CD14-positive monocyte (primary cell): ENCODE results near the gene LAMA1. TPM values are rescaled to one million over a fixed set of nuclear protein-coding genes. Genes with fewer than 3 reads are reported as not detected.

Source experiments
- DNase-seq, 3 donors: peaks; one replicate each; pipeline ENCODE4 v3.0.0-alpha.2; 2011 to 2022
- H2AFZ ChIP-seq: 2 replicates; pipeline ENCODE4 v1.6.0; 2012; ENCODE audit warnings: mild to moderate bottlenecking, low read depth, low read length, inconsistent platforms; ENCODE audit not compliant: insufficient read depth, poor library complexity, severe bottlenecking
- H3K27ac ChIP-seq, 2 donors: 1 replicate in 1 of 2; 2 replicates in 1 of 2; pipeline ENCODE4 v1.5.1; 2012 to 2013; ENCODE audit warnings: low read length in 2 of 2, control low read depth in 1 of 2, inconsistent platforms in 1 of 2, low read depth in 1 of 2, mild to moderate bottlenecking in 1 of 2
- H3K27me3 ChIP-seq, 2 donors: one replicate each; pipeline versions ENCODE4 v1.6.0 to v1.6.1; 2011 to 2013; ENCODE audit warnings: low read length in 2 of 2; ENCODE audit not compliant: control insufficient read depth in 2 of 2, insufficient read depth in 2 of 2
- H3K36me3 ChIP-seq, 2 donors: replicated peaks in 1 of 2; 1 replicate in 1 of 2; 2 replicates in 1 of 2; pipeline versions ENCODE4 v1.5.1 to v1.6.1; 2012 to 2013; ENCODE audit warnings: low read length in 2 of 2, control low read depth in 1 of 2, inconsistent platforms in 1 of 2, mild to moderate bottlenecking in 1 of 2; ENCODE audit not compliant: insufficient read depth in 2 of 2, control insufficient read depth in 1 of 2
- H3K4me1 ChIP-seq, 2 donors: 1 replicate in 1 of 2; 2 replicates in 1 of 2; pipeline versions ENCODE4 v1.5.1 to v1.6.1; 2012 to 2013; ENCODE audit warnings: low read length in 2 of 2, control low read depth in 1 of 2, inconsistent platforms in 1 of 2, mild to moderate bottlenecking in 1 of 2, moderate library complexity in 1 of 2; ENCODE audit not compliant: insufficient read depth in 2 of 2, control insufficient read depth in 1 of 2
- H3K4me2 ChIP-seq: replicated peaks from 2 replicates; pipeline ENCODE3; 2012; ENCODE audit warnings: low read length, moderate library complexity, mild to moderate bottlenecking; ENCODE audit not compliant: poor library complexity, severe bottlenecking; ENCODE audit errors: extremely low read depth
- H3K4me3 ChIP-seq, 3 experiments: fragments of 200-600 bp in 1 of 3; sonication (generic) in 1 of 3; replicated peaks in 1 of 3; 1 replicate in 2 of 3; 2 replicates in 1 of 3; pipeline ENCODE4 v1.5.1; 2011 to 2013; ENCODE audit warnings: low read length in 3 of 3, mild to moderate bottlenecking in 3 of 3, control low read depth in 2 of 3, low read depth in 2 of 3, inconsistent platforms in 1 of 3, moderate library complexity in 1 of 3
- H3K79me2 ChIP-seq: 2 replicates; pipeline ENCODE4 v1.6.0; 2012; ENCODE audit warnings: mild to moderate bottlenecking, control low read depth, inconsistent platforms, low read length, moderate library complexity; ENCODE audit not compliant: insufficient read depth
- H3K9ac ChIP-seq: 2 replicates; pipeline ENCODE4 v1.6.0; 2017; ENCODE audit warnings: low read length, mild to moderate bottlenecking; ENCODE audit not compliant: insufficient read depth, poor library complexity, severe bottlenecking
- H3K9me3 ChIP-seq, 2 donors: replicated peaks in 1 of 2; 1 replicate in 1 of 2; 2 replicates in 1 of 2; pipeline versions ENCODE4 v1.5.1 to v1.6.1; 2012 to 2013; ENCODE audit warnings: low read length in 2 of 2, control low read depth in 1 of 2; ENCODE audit not compliant: control insufficient read depth in 1 of 2, insufficient read depth in 1 of 2
- H4K20me1 ChIP-seq: 2 replicates; pipeline ENCODE4 v1.6.0; 2012; ENCODE audit warnings: mild to moderate bottlenecking, low read length, control low read depth, moderate library complexity; ENCODE audit not compliant: insufficient read depth
- H3K27ac Mint-ChIP-seq, 7 donors: one replicate each; pipeline ENCODE4 v1.8.0; 2020; ENCODE audit warnings: mild to moderate bottlenecking in 7 of 7, mixed read lengths in 7 of 7, moderate library complexity in 6 of 7, inconsistent platforms in 2 of 7
- H3K27me3 Mint-ChIP-seq, 3 donors: one replicate each; pipeline ENCODE4 v1.8.0; 2021 to 2022; ENCODE audit warnings: low read depth in 3 of 3, mild to moderate bottlenecking in 3 of 3, mixed read lengths in 3 of 3, moderate library complexity in 3 of 3, inconsistent platforms in 1 of 3
- H3K36me3 Mint-ChIP-seq, 2 donors: one replicate each; pipeline ENCODE4 v1.8.0; 2020; ENCODE audit warnings: mixed read lengths in 2 of 2, inconsistent platforms in 1 of 2, mild to moderate bottlenecking in 1 of 2
- H3K4me1 Mint-ChIP-seq: one replicate; pipeline ENCODE4 v1.8.0; 2020; ENCODE audit warnings: mild to moderate bottlenecking, mixed read lengths
- H3K4me3 Mint-ChIP-seq, 2 donors: one replicate each; pipeline ENCODE4 v1.8.0; 2020; ENCODE audit warnings: mild to moderate bottlenecking in 2 of 2, mixed read lengths in 2 of 2, moderate library complexity in 1 of 2
- H3K9me3 Mint-ChIP-seq, 7 donors: one replicate each; pipeline ENCODE4 v1.8.0; 2020 to 2022; ENCODE audit warnings: mixed read lengths in 7 of 7, mild to moderate bottlenecking in 6 of 7, moderate library complexity in 6 of 7, inconsistent platforms in 2 of 7
- whole genome bisulfite sequencing: methylation state at CpG from one replicate; pipeline ENCODE4 v1.1.5; 2013; ENCODE audit warnings: missing lambda C conversion rate; ENCODE audit not compliant: insufficient coverage; 5-methylcytosine and 5-hydroxymethylcytosine counted together
- intact Hi-C, 2 donors: fragments of 100-400 bp; cut with micrococcal nuclease; formaldehyde crosslinking; loops; one replicate each; pipeline versions ENCODE4 v1.15.0 to v1.15.1; 2023
- polyA plus RNA-seq, 3 donors: library from polyadenylated mRNA; depleted of rRNA in 1 of 3; unstranded in 2 of 3; stranded (reverse) in 1 of 3; fragments of 300-500 nt in 2 of 3; fragments of >200 nt in 1 of 3; fragmentation: Illumina TruSeq in 2 of 3; gene quantifications; 1 replicate in 2 of 3; 2 replicates in 1 of 3; pipeline ENCODE4 v1.2.3, GENCODE V29; 2012 to 2021
- TF ChIP-seq, protein P1 (sequence below): fragments of 200-600 bp; IDR thresholded peaks from one replicate; pipeline ENCODE4 v1.8.0; 2022; ENCODE audit warnings: antibody characterized with exemption, mild to moderate bottlenecking

The LAMA1 gene
- polyA plus RNA-seq, 3 donors: not detected

DNA sequence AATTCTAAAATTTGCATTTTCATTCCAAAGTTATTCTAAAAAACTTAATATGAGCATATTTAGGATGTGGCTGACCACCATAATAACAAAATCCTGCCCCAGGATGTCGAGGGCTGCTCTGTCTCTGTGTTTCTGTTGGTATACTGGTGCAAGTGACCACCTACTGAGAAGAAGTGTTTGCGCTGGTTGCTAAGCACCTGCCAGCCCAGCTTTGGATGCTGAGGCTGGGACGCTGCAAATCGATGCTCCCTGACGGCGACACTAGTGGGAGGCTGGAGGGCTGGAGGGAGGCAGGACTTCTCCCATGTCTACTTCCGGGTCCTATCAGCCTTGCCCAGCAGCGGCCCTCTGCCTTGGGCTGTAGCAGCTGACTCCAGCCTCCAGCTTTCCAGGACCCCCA lies 45.0 kb downstream of the LAMA1 start:
- WGBS: 85% methylated on average over 6 of the region's 8 CpGs

DNA sequence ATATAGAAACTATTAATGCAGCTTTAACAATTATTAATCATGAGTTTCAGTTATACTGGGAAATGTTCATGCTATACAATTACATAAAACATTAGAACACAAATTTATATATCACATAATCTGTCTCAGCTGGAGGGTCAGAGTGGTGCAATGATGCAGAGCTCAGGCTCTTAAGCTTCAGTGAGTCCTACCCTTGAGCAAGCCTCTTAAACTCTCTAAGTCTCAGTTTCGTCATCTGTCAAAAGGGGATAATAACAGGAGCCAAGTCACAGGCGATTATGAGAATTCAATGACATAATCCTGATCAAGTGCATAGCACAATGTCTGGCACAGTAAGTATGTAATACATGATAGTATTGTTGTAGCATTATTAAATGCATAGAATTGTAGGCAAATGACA lies 46.0 kb downstream of the LAMA1 start:
- Histone ChIP-seq H3K9me3 (no peaks in the 10 kb centered on the region), H3K79me2 (no peaks in the 10 kb centered on the region), H3K9ac (no peak overlapping the region), H4K20me1 (no peaks in the 10 kb centered on the region), H3K4me1 (no peaks in the 10 kb centered on the region), H2AFZ (no peak overlapping the region), H3K27me3 (no peaks in the 10 kb centered on the region), H3K4me2 (no peak overlapping the region), H3K4me3 (no peak overlapping the region), H3K36me3 (no peaks in the 10 kb centered on the region), H3K27ac (no peak overlapping the region)
- TF ChIP-seq, protein P1, sequence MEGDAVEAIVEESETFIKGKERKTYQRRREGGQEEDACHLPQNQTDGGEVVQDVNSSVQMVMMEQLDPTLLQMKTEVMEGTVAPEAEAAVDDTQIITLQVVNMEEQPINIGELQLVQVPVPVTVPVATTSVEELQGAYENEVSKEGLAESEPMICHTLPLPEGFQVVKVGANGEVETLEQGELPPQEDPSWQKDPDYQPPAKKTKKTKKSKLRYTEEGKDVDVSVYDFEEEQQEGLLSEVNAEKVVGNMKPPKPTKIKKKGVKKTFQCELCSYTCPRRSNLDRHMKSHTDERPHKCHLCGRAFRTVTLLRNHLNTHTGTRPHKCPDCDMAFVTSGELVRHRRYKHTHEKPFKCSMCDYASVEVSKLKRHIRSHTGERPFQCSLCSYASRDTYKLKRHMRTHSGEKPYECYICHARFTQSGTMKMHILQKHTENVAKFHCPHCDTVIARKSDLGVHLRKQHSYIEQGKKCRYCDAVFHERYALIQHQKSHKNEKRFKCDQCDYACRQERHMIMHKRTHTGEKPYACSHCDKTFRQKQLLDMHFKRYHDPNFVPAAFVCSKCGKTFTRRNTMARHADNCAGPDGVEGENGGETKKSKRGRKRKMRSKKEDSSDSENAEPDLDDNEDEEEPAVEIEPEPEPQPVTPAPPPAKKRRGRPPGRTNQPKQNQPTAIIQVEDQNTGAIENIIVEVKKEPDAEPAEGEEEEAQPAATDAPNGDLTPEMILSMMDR: no peak
- Mint-ChIP-seq H3K4me3 (no peak overlapping the region), H3K9me3 (peaks cover 0 to 1% (median 0%) of the 10 kb centered on the region in 7 donors), H3K27me3 (peaks cover 3 to 8% (median 5%) of the 10 kb centered on the region in 3 donors), H3K4me1 (no peaks in the 10 kb centered on the region), H3K27ac (no peak overlapping the region), H3K36me3 (no peaks in the 10 kb centered on the region)
- intact Hi-C loops: no loop called here
- DNase-seq: no peak
- 100% methylated on average over 1 of the region's 2 CpGs for WGBS

More for the DNA sequence above, 45.0 kb downstream of the LAMA1 start:
- Histone ChIP-seq H3K9me3 (no peaks in the 10 kb centered on the region), H3K36me3 (no peaks in the 10 kb centered on the region), H4K20me1 (no peaks in the 10 kb centered on the region), H3K27me3 (no peaks in the 10 kb centered on the region), H3K4me3 (no peak overlapping the region), H3K79me2 (no peaks in the 10 kb centered on the region), H3K4me2 (no peak overlapping the region), H3K9ac (no peak overlapping the region), H2AFZ (no peak overlapping the region), H3K27ac (no peak overlapping the region), H3K4me1 (no peaks in the 10 kb centered on the region)
- H3K27me3 Mint-ChIP-seq: peaks cover 3 to 8% (median 5%) of the 10 kb centered on the region in 3 donors
- H3K4me1 Mint-ChIP-seq: no peaks in the 10 kb centered on the region
- H3K36me3 Mint-ChIP-seq: no peaks in the 10 kb centered on the region
- TF ChIP-seq, protein P1: no peak
- DNase-seq: no peak
- H3K27ac Mint-ChIP-seq: no peak overlapping the region
- peaks cover 0 to 1% (median 0%) of the 10 kb centered on the region in 7 donors for H3K9me3 Mint-ChIP-seq
- no peak overlapping the region for H3K4me3 Mint-ChIP-seq
- intact Hi-C loops: no loop called here
